ACHN (cell line): ENCODE data around the gene NR6A1.

Experiments
- DNase-seq: peaks from one replicate; pipeline ENCODE4 v3.0.0-alpha.2; 2015
- in situ Hi-C: cut with HindIII; loops from 2 replicates; pipeline ENCODE4 v1.10.0; 2017; ENCODE audit warnings: low sequenced_read_pairs, low pct_ligation_motif_present, low pct_unique_long_range_greater_than_20kb

Gene NR6A1

GRCh38 chr9:124771021-124771866 is at the start of gene NR6A1:
Gene NR6A1, minus strand, starts transcription at chr9:124771311.
- in situ Hi-C loops = no loop called here
- peak; percentile 95 for DNase-seq

- in situ Hi-C loops = no loop called here
- no peak for DNase-seq
Measured at GRCh38 chr9:124818431-124819281, 47.5 kb upstream of the NR6A1 start.

- no peak for DNase-seq
- in situ Hi-C loops = no loop called here
Measured at GRCh38 chr9:124815601-124816000, 44.5 kb upstream of the NR6A1 start.

- in situ Hi-C loops = no loop called here
- no peak for DNase-seq
Measured at GRCh38 chr9:124814164-124814535, 43.0 kb upstream of the NR6A1 start.

- in situ Hi-C loops = no loop called here
- no peak for DNase-seq
Measured at GRCh38 chr9:124813501-124814163, 42.5 kb upstream of the NR6A1 start.

- DNase-seq = no peak
- in situ Hi-C loops = no loop called here
Measured at GRCh38 chr9:124813041-124813440, 41.9 kb upstream of the NR6A1 start.

GRCh38 chr9:124812441-124812876 is 41.3 kb upstream of the NR6A1 start:
- DNase-seq = peak; percentile 96
- in situ Hi-C loops = no loop called here

GRCh38 chr9:124810663-124811355 is 39.7 kb upstream of the NR6A1 start:
- peak; percentile 87 for DNase-seq
- in situ Hi-C loops = no loop called here

GRCh38 chr9:124809741-124810500 is 38.8 kb upstream of the NR6A1 start:
- no peak for DNase-seq
- in situ Hi-C loops = no loop called here

- in situ Hi-C loops = no loop called here
- no peak for DNase-seq
Measured at GRCh38 chr9:124809211-124809610, 38.1 kb upstream of the NR6A1 start.

GRCh38 chr9:124808246-124808956 is 37.3 kb upstream of the NR6A1 start:
- no peak for DNase-seq
- in situ Hi-C loops = no loop called here

- DNase-seq = no peak
- in situ Hi-C loops = no loop called here
Measured at GRCh38 chr9:124805186-124805585, 34.1 kb upstream of the NR6A1 start.

- in situ Hi-C loops = no loop called here
- DNase-seq = no peak
Measured at GRCh38 chr9:124803911-124804310, 32.8 kb upstream of the NR6A1 start.

GRCh38 chr9:124802426-124802825 is 31.3 kb upstream of the NR6A1 start:
- no peak for DNase-seq
- in situ Hi-C loops = no loop called here

- no peak for DNase-seq
Measured at GRCh38 chr9:124801356-124801755, 30.2 kb upstream of the NR6A1 start.

GRCh38 chr9:124800306-124801259 is 29.5 kb upstream of the NR6A1 start:
- in situ Hi-C loops = no loop called here
- no peak for DNase-seq

More at GRCh38 chr9:124801356-124801755, 30.2 kb upstream of the NR6A1 start:
- in situ Hi-C loops = no loop called here
